ENCODE results near the gene RAPGEF5.

DNA sequence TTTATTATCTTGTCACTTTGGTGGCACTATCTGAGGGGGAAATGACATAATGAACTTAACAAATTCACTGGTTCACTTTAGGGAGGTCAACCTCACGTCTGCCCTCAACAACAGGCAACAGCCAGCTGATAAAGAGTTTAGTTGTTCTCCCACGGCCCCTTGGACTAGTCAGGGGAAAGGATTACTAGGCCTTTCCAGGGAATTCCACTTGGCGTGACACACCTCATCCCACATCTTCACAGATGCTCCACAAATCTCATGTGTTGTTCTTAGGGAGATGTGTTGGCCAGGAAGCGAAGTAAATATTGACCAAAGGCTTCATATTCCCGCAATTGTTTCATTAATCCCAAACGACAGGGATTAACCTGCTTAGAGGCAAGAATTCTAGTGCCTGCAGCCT lies 227.8 kb downstream of the RAPGEF5 start:
- TF ChIP-seq, protein P1, sequence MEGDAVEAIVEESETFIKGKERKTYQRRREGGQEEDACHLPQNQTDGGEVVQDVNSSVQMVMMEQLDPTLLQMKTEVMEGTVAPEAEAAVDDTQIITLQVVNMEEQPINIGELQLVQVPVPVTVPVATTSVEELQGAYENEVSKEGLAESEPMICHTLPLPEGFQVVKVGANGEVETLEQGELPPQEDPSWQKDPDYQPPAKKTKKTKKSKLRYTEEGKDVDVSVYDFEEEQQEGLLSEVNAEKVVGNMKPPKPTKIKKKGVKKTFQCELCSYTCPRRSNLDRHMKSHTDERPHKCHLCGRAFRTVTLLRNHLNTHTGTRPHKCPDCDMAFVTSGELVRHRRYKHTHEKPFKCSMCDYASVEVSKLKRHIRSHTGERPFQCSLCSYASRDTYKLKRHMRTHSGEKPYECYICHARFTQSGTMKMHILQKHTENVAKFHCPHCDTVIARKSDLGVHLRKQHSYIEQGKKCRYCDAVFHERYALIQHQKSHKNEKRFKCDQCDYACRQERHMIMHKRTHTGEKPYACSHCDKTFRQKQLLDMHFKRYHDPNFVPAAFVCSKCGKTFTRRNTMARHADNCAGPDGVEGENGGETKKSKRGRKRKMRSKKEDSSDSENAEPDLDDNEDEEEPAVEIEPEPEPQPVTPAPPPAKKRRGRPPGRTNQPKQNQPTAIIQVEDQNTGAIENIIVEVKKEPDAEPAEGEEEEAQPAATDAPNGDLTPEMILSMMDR (conservative IDR thresholded peaks at IDR 0.05), result no peak
- TF ChIP-seq ZFX (IDR thresholded peaks at IDR 0.05), result no peak

Data from C4-2B (cell line).